Measurements from ENCODE around the gene DGKZ. TPM values are rescaled to one million over a fixed set of nuclear protein-coding genes. Genes with fewer than 3 reads are reported as not detected.

The DGKZ gene
- total and polyA plus RNA-seq, 12 donors = 12.4 to 160 (median 44.0) TPM

DNA sequence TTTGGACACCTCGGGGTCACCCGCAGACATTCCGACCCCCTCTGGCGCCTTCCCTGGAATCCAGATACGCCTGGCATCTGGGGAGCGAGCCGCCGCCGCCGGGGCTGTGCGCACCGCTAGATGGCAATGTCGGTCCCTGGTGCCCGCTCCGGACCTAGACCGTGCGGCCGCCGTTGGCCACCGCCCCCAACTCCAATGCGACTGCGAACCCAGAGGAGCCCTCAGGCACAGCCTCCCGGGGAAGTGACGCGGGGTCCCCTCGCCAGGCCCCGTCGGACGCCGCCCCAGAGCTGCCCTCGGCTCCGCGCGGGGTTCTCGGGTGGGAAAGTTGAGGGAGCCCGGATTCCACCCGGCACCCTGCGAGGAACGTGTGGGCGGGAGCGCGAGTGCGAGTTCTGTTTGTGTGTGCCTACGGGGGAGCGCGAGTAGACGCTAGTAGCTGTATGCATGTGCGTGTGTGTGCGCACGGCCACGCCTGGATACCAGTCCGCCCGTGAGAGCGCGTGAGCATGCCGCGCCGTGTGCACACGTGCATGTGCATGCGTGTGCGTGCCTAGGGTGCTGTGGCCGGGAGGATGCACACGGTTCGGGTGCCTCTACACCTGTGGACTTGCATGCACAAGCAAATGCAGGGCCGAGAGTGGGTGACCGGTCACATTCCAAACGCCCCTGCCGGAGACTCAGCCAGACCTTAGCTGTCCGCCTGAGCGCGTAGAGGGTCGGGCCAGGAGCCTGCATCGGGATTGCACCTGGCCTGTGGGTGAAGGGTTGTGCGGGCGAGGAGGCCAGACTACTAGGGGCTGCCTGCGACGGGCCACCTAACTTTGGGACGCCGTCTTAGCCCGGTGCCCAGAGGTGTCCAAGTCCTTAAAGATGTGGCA, 42.4 kb downstream of the DGKZ start:
- Histone ChIP-seq H3K9me3 (replicated peaks in 1 of 3) (no peaks in the 10 kb centered on the region), H3K36me3 (replicated peaks in 1 of 2) (no peaks in the 10 kb centered on the region), H3K27me3 (peaks cover 19% of the 10 kb centered on the region), H3K27ac (no peak overlapping the region), H3K4me1 (replicated peaks in 1 of 2) (peaks cover 19 to 40% of the 10 kb centered on the region in 2 donors), H3K4me3 (peak overlapping the region in 1 of 4 donors; percentile 52)
- 2 to 13% (median 7%) methylated on average over 5 to 80 of the region's 80 CpGs for WGBS, 4 donors
- intact Hi-C loops (cut with DNase I) = loop anchor here (5.0 to 10.0 kb wide), 3 partner anchors 75 to 215 kb away; no protein-coding TSS in a partner anchor
- TF ChIP-seq, protein P1, sequence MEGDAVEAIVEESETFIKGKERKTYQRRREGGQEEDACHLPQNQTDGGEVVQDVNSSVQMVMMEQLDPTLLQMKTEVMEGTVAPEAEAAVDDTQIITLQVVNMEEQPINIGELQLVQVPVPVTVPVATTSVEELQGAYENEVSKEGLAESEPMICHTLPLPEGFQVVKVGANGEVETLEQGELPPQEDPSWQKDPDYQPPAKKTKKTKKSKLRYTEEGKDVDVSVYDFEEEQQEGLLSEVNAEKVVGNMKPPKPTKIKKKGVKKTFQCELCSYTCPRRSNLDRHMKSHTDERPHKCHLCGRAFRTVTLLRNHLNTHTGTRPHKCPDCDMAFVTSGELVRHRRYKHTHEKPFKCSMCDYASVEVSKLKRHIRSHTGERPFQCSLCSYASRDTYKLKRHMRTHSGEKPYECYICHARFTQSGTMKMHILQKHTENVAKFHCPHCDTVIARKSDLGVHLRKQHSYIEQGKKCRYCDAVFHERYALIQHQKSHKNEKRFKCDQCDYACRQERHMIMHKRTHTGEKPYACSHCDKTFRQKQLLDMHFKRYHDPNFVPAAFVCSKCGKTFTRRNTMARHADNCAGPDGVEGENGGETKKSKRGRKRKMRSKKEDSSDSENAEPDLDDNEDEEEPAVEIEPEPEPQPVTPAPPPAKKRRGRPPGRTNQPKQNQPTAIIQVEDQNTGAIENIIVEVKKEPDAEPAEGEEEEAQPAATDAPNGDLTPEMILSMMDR (IDR thresholded peaks at IDR 0.05) = peak; percentile 70 to 88 (median 79)
- no peak for TF ChIP-seq POLR2A (IDR thresholded peaks at IDR 0.05)
- peak; percentile 61 to 87 (median 79) for DNase-seq

DNA sequence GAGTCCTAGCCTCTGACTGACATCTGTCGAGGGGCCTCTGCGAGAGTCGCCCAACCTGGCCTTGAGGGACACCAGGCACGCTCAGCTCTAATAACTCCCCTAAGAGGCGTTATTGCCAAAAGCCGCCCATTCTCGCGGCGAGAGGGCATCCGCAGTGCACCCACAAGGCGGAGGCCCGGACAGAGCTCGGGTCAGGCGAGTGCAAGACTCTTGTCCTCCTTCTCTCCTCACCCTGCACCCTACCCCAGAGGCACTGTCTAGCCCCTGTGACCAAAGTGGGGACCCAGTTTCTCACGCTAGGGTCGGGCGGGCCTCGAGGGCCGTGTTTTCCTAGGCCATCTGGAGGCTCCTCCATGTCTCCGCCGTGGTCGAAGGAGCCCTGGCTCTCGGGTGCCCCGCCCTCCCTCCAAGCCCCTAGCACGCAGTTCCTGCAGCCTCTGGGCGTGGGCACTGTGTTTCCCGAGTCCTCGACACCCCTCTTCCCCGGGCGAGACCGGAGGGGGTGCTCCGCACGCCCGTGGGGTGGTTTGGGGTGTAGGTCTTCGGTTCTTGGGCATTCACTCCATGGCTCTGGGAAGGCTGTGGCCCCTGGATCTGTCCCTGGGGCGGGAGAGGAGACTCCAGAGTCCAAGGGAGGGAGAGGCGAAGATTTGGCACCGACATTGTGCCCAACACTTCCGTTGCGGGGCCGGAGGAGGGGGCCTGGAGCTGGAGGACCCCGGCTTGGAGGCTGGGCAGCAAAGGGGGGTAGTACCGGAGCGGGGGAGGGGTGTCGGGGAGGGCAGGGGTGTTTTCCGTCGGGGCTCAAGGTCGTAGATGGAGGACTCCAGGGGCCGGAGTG, 43.3 kb downstream of the DGKZ start:
- intact Hi-C loops (cut with DNase I) = loop anchor here in 1 of 2 donors (10.0 kb wide), 1 partner anchor 74 kb away; no protein-coding TSS in a partner anchor
- H3K27me3 ChIP-seq = peaks cover 19% of the 10 kb centered on the region
- H3K9me3 ChIP-seq (replicated peaks in 1 of 3) = no peaks in the 10 kb centered on the region
- WGBS, 4 donors = 16 to 26% (median 18%) methylated on average over 12 to 49 of the region's 49 CpGs
- peaks cover 19 to 40% of the 10 kb centered on the region in 2 donors for H3K4me1 ChIP-seq (replicated peaks in 1 of 2)
- no peak for TF ChIP-seq POLR2A (IDR thresholded peaks at IDR 0.05)
- TF ChIP-seq, protein P1 (IDR thresholded peaks at IDR 0.05) = no peak
- H3K4me3 ChIP-seq = no peak overlapping the region
- peak in 2 of 7 donors; percentile 24 to 57 for DNase-seq
- no peaks in the 10 kb centered on the region for H3K36me3 ChIP-seq (replicated peaks in 1 of 2)
- no peak overlapping the region for H3K27ac ChIP-seq

DNA sequence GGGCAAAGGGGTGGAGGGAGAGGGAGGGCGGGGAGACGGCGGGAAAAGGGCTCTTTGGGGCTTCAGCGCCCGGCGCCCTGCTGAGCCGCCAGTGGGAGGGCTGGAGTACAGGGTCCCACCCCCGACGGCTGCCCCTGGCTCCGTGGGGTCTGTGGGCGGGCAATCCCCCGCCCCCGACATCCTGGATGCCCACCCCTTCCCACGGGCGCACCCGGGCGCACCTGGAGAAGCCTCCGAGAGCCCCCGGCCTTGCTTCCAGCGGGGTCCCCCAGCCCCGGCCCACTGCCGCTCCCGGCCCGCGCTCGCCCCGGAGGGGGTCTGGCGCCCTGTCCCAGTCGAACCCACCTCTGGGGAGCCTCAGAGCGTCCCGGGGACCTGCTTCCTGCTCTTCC, 43.9 kb downstream of the DGKZ start:
- peak overlapping the region in 1 of 4 donors; percentile 61 for H3K4me3 ChIP-seq
- H3K27ac ChIP-seq = no peak overlapping the region
- peaks cover 0 to 1% of the 10 kb centered on the region in 2 donors for H3K36me3 ChIP-seq (replicated peaks in 1 of 2)
- 0 to 6% (median 1%) methylated on average over 4 to 30 of the region's 31 CpGs; no CpG with 5 or more reads in 1 of the 4 donors for WGBS, 4 donors
- H3K27me3 ChIP-seq = peaks cover 19% of the 10 kb centered on the region
- no peaks in the 10 kb centered on the region for H3K9me3 ChIP-seq (replicated peaks in 1 of 3)
- intact Hi-C loops (cut with DNase I) = loop anchor here in 1 of 2 donors (10.0 kb wide), 1 partner anchor 74 kb away; no protein-coding TSS in a partner anchor
- no peak for TF ChIP-seq POLR2A (IDR thresholded peaks at IDR 0.05)
- TF ChIP-seq, protein P1 (IDR thresholded peaks at IDR 0.05) = no peak
- peaks cover 19 to 40% of the 10 kb centered on the region in 2 donors for H3K4me1 ChIP-seq (replicated peaks in 1 of 2)
- no peak for DNase-seq
